PFSK-1 (cell line): ENCODE data around the gene MAP4K5.

ENCODE experiments used
- POLR2AphosphoS5 ChIP-seq: IDR thresholded peaks from 2 replicates; pipeline ENCODE4 v1.6.1; 2012; ENCODE audit warnings: low read depth, mild to moderate bottlenecking, control low read depth, low read length, moderate library complexity
- TF ChIP-seq, protein P1 (sequence below), 2 experiments: IDR thresholded peaks; 2 replicates each; pipeline versions ENCODE4 v1.6.1 to v1.8.0; 2011 to 2012; ENCODE audit warnings: low read depth in 2 of 2, low read length in 2 of 2, control low read depth in 1 of 2, inconsistent platforms in 1 of 2, mild to moderate bottlenecking in 1 of 2, moderate library complexity in 1 of 2; ENCODE audit not compliant: insufficient read depth in 1 of 2

DNA sequence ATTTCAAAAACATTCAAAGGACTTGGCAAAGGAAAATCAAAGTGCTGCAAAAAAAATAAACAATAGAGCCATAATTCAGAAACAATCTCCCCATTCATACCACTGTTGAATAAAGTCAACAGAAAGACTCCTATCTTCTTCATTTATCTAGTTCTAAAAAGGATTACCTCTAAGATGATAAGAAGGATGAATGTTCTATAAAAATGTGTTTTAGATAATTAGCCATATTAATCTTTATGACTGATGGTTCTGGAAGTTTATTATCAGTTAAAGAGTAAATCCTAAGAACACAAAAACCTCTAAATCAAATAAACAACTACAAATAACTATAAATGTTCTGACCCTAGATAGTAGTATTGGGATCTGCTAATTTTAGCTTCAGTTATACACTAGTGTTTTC lies 97.8 kb downstream of the MAP4K5 start:
- no peak for TF ChIP-seq POLR2AphosphoS5
- TF ChIP-seq, protein P1, sequence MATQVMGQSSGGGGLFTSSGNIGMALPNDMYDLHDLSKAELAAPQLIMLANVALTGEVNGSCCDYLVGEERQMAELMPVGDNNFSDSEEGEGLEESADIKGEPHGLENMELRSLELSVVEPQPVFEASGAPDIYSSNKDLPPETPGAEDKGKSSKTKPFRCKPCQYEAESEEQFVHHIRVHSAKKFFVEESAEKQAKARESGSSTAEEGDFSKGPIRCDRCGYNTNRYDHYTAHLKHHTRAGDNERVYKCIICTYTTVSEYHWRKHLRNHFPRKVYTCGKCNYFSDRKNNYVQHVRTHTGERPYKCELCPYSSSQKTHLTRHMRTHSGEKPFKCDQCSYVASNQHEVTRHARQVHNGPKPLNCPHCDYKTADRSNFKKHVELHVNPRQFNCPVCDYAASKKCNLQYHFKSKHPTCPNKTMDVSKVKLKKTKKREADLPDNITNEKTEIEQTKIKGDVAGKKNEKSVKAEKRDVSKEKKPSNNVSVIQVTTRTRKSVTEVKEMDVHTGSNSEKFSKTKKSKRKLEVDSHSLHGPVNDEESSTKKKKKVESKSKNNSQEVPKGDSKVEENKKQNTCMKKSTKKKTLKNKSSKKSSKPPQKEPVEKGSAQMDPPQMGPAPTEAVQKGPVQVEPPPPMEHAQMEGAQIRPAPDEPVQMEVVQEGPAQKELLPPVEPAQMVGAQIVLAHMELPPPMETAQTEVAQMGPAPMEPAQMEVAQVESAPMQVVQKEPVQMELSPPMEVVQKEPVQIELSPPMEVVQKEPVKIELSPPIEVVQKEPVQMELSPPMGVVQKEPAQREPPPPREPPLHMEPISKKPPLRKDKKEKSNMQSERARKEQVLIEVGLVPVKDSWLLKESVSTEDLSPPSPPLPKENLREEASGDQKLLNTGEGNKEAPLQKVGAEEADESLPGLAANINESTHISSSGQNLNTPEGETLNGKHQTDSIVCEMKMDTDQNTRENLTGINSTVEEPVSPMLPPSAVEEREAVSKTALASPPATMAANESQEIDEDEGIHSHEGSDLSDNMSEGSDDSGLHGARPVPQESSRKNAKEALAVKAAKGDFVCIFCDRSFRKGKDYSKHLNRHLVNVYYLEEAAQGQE (IDR thresholded peaks at IDR 0.05; ENCODE audit: insufficient read depth in 1 of 2, low read depth in 2 of 2, low read length in 2 of 2) = no peak
